HEK293 (cell line): ENCODE measurements around the gene SERINC2.

Experiments used
- KLF16 ChIP-seq: fragments of 450-650 bp; formaldehyde crosslinking; IDR thresholded peaks from 2 replicates; pipeline ENCODE4 v1.5.1; 2017; ENCODE audit warnings: missing biosample characterization, missing genetic modification characterization
- WT1 ChIP-seq: fragments of 450-650 bp; formaldehyde crosslinking; IDR thresholded peaks from 2 replicates; pipeline ENCODE4 v1.5.1; 2016; ENCODE audit warnings: missing biosample characterization, missing genetic modification characterization
- YY1 ChIP-seq: fragments of 450-650 bp; formaldehyde crosslinking; IDR thresholded peaks from 2 replicates; pipeline ENCODE4 v1.5.1; 2018; ENCODE audit warnings: missing biosample characterization, missing genetic modification characterization
- ZEB2 ChIP-seq: fragments of 450-650 bp; formaldehyde crosslinking; IDR thresholded peaks from 2 replicates; pipeline ENCODE4 v1.5.1; 2016; ENCODE audit warnings: missing biosample characterization, missing genetic modification characterization
- ZNF169 ChIP-seq: fragments of 450-650 bp; formaldehyde crosslinking; IDR thresholded peaks from 2 replicates; pipeline ENCODE4 v1.5.1; 2016; ENCODE audit warnings: missing biosample characterization, missing genetic modification characterization
- ZNF2 ChIP-seq: fragments of 450-650 bp; formaldehyde crosslinking; IDR thresholded peaks from 2 replicates; pipeline ENCODE4 v1.5.1; 2016; ENCODE audit warnings: missing biosample characterization, missing genetic modification characterization
- ZNF23 ChIP-seq: fragments of 450-650 bp; formaldehyde crosslinking; IDR thresholded peaks from 2 replicates; pipeline ENCODE4 v1.5.1; 2016; ENCODE audit warnings: missing biosample characterization, missing genetic modification characterization, borderline replicate concordance
- ZNF274 ChIP-seq, 2 experiments: fragments of 200-500 bp in 1 of 2; fragments of 450-650 bp in 1 of 2; sonication (Bioruptor generic) in 1 of 2; formaldehyde crosslinking in 1 of 2; IDR thresholded peaks; 2 replicates each; pipeline versions ENCODE4 v1.5.1 to v1.6.1; 2014 to 2016; ENCODE audit warnings: borderline replicate concordance in 1 of 2, inconsistent platforms in 1 of 2, low read length in 1 of 2, missing biosample characterization in 1 of 2, missing genetic modification characterization in 1 of 2
- ZNF302 ChIP-seq: fragments of 450-650 bp; formaldehyde crosslinking; IDR thresholded peaks from 2 replicates; pipeline ENCODE4 v1.5.1; 2016; ENCODE audit warnings: missing biosample characterization, missing genetic modification characterization, low read depth
- ZNF585B ChIP-seq: fragments of 450-650 bp; formaldehyde crosslinking; IDR thresholded peaks from 2 replicates; pipeline ENCODE4 v1.5.1; 2016; ENCODE audit warnings: missing biosample characterization, missing genetic modification characterization
- ZNF670 ChIP-seq: fragments of 450-650 bp; formaldehyde crosslinking; IDR thresholded peaks from 2 replicates; pipeline ENCODE4 v1.5.1; 2016; ENCODE audit warnings: missing biosample characterization, missing genetic modification characterization, low read depth
- ZNF785 ChIP-seq: fragments of 450-650 bp; formaldehyde crosslinking; IDR thresholded peaks from 2 replicates; pipeline ENCODE4 v1.5.1; 2016; ENCODE audit warnings: missing biosample characterization, missing genetic modification characterization
- ZNF843 ChIP-seq: fragments of 450-650 bp; formaldehyde crosslinking; IDR thresholded peaks from 2 replicates; pipeline ENCODE4 v1.5.1; 2016; ENCODE audit warnings: missing biosample characterization, missing genetic modification characterization
- TF ChIP-seq, protein P1 (sequence below): fragments of 450-650 bp; formaldehyde crosslinking; IDR thresholded peaks from 2 replicates; pipeline ENCODE4 v1.5.1; 2017; ENCODE audit warnings: missing biosample characterization, missing genetic modification characterization
- TF ChIP-seq, protein P2 (sequence below): fragments of 450-650 bp; formaldehyde crosslinking; IDR thresholded peaks from 2 replicates; pipeline ENCODE4 v1.5.1; 2016; ENCODE audit warnings: missing biosample characterization, missing genetic modification characterization
- TF ChIP-seq, protein P3 (sequence below): fragments of 450-650 bp; formaldehyde crosslinking; IDR thresholded peaks from 2 replicates; pipeline ENCODE4 v1.5.1; 2016; ENCODE audit warnings: missing biosample characterization, missing genetic modification characterization
- TF ChIP-seq, protein P4 (sequence below): fragments of 450-650 bp; formaldehyde crosslinking; IDR thresholded peaks from 2 replicates; pipeline ENCODE4 v1.5.1; 2016; ENCODE audit warnings: missing biosample characterization, missing genetic modification characterization, borderline replicate concordance
- TF ChIP-seq, protein P5 (sequence below): fragments of 450-650 bp; formaldehyde crosslinking; conservative IDR thresholded peaks from 2 replicates; pipeline ENCODE4 v1.5.1; 2016; ENCODE audit warnings: low read depth, missing biosample characterization, missing genetic modification characterization
- TF ChIP-seq, protein P6 (sequence below): fragments of 450-650 bp; formaldehyde crosslinking; optimal IDR thresholded peaks from 2 replicates; pipeline ENCODE3; 2016; ENCODE audit warnings: missing biosample characterization, mild to moderate bottlenecking, missing genetic modification characterization
- TF ChIP-seq, protein P7 (sequence below): fragments of 450-650 bp; formaldehyde crosslinking; IDR thresholded peaks from 2 replicates; pipeline ENCODE4 v1.5.1; 2017; ENCODE audit warnings: missing biosample characterization, mild to moderate bottlenecking, missing genetic modification characterization, moderate library complexity

Gene SERINC2

DNA sequence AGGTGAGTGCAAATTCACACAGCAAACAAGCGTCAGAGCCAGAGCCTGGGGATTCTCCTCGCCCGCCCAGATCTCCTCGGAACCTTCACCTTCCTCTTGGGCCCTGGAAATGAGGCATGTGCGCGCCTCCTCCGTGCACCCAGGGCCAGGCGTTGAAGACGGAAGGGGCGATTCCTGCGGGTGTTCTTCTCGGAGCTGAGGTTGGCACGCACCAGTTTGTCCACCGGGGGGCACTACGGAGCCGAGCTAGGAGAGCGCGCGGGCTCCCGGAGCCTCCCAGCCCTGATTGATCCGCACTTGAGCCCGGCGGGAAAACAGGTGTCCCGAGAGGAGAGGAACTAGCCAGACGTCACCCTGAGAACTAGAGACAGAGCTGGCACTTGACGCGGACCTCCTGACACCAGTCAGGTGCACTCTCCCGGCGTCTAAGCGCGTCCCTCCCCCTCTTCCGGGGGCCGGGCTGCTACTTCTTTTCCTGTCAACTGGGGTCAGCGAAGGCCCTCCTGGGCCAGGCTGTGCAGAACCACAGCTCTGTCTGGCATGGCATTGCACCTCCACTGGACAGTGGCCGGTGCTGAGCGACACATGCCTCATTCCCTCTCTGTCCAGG is 18.3 kb upstream of the SERINC2 start (continued):
- TF ChIP-seq, protein P1, sequence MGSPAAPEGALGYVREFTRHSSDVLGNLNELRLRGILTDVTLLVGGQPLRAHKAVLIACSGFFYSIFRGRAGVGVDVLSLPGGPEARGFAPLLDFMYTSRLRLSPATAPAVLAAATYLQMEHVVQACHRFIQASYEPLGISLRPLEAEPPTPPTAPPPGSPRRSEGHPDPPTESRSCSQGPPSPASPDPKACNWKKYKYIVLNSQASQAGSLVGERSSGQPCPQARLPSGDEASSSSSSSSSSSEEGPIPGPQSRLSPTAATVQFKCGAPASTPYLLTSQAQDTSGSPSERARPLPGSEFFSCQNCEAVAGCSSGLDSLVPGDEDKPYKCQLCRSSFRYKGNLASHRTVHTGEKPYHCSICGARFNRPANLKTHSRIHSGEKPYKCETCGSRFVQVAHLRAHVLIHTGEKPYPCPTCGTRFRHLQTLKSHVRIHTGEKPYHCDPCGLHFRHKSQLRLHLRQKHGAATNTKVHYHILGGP (tag by site-specific recombination) = no peak
- TF ChIP-seq ZNF670 (tag by site-specific recombination) (no peak), ZNF23 (tag by site-specific recombination) (no peak), ZNF843 (peak; percentile 32; the same call in 1 of the 2 replicates), ZNF302 (tag by site-specific recombination) (no peak), ZNF274 (IDR thresholded peaks at IDR 0.05; ENCODE audit: low read length) (no peak), ZNF274 (tag by site-specific recombination; IDR thresholded peaks at IDR 0.05; ENCODE audit: borderline replicate concordance) (no peak), ZEB2 (tag by site-specific recombination) (peak; percentile 65), ZNF2 (no peak), ZNF585B (no peak), YY1 (tag by site-specific recombination) (no peak), ZNF785 (tag by site-specific recombination) (no peak), WT1 (tag by site-specific recombination) (peak; percentile 41; the same call in 1 of the 2 replicates), KLF16 (0 out of 2 replicates have a peak, but pooled peaks have one; percentile 14), ZNF169 (tag by site-specific recombination) (no peak)
- TF ChIP-seq, protein P2, sequence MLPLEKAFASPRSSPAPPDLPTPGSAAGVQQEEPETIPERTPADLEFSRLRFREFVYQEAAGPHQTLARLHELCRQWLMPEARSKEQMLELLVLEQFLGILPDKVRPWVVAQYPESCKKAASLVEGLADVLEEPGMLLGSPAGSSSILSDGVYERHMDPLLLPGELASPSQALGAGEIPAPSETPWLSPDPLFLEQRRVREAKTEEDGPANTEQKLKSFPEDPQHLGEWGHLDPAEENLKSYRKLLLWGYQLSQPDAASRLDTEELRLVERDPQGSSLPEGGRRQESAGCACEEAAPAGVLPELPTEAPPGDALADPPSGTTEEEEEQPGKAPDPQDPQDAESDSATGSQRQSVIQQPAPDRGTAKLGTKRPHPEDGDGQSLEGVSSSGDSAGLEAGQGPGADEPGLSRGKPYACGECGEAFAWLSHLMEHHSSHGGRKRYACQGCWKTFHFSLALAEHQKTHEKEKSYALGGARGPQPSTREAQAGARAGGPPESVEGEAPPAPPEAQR (tag by site-specific recombination) = no peak
- TF ChIP-seq, protein P3, sequence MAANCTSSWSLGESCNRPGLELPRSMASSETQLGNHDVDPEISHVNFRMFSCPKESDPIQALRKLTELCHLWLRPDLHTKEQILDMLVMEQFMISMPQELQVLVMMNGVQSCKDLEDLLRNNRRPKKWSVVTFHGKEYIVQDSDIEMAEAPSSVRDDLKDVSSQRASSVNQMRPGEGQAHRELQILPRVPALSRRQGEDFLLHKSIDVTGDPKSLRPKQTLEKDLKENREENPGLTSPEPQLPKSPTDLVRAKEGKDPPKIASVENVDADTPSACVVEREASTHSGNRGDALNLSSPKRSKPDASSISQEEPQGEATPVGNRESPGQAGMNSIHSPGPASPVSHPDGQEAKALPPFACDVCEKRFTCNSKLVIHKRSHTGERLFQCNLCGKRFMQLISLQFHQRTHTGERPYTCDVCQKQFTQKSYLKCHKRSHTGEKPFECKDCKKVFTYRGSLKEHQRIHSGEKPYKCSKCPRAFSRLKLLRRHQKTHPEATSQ (tag by site-specific recombination) = no peak
- TF ChIP-seq, protein P4, sequence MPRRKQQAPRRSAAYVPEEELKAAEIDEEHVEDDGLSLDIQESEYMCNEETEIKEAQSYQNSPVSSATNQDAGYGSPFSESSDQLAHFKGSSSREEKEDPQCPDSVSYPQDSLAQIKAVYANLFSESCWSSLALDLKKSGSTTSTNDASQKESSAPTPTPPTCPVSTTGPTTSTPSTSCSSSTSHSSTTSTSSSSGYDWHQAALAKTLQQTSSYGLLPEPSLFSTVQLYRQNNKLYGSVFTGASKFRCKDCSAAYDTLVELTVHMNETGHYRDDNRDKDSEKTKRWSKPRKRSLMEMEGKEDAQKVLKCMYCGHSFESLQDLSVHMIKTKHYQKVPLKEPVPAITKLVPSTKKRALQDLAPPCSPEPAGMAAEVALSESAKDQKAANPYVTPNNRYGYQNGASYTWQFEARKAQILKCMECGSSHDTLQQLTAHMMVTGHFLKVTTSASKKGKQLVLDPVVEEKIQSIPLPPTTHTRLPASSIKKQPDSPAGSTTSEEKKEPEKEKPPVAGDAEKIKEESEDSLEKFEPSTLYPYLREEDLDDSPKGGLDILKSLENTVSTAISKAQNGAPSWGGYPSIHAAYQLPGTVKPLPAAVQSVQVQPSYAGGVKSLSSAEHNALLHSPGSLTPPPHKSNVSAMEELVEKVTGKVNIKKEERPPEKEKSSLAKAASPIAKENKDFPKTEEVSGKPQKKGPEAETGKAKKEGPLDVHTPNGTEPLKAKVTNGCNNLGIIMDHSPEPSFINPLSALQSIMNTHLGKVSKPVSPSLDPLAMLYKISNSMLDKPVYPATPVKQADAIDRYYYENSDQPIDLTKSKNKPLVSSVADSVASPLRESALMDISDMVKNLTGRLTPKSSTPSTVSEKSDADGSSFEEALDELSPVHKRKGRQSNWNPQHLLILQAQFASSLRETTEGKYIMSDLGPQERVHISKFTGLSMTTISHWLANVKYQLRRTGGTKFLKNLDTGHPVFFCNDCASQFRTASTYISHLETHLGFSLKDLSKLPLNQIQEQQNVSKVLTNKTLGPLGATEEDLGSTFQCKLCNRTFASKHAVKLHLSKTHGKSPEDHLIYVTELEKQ (tag by site-specific recombination) = peak; percentile 46; the same call in 1 of the 2 replicates
- TF ChIP-seq, protein P5, sequence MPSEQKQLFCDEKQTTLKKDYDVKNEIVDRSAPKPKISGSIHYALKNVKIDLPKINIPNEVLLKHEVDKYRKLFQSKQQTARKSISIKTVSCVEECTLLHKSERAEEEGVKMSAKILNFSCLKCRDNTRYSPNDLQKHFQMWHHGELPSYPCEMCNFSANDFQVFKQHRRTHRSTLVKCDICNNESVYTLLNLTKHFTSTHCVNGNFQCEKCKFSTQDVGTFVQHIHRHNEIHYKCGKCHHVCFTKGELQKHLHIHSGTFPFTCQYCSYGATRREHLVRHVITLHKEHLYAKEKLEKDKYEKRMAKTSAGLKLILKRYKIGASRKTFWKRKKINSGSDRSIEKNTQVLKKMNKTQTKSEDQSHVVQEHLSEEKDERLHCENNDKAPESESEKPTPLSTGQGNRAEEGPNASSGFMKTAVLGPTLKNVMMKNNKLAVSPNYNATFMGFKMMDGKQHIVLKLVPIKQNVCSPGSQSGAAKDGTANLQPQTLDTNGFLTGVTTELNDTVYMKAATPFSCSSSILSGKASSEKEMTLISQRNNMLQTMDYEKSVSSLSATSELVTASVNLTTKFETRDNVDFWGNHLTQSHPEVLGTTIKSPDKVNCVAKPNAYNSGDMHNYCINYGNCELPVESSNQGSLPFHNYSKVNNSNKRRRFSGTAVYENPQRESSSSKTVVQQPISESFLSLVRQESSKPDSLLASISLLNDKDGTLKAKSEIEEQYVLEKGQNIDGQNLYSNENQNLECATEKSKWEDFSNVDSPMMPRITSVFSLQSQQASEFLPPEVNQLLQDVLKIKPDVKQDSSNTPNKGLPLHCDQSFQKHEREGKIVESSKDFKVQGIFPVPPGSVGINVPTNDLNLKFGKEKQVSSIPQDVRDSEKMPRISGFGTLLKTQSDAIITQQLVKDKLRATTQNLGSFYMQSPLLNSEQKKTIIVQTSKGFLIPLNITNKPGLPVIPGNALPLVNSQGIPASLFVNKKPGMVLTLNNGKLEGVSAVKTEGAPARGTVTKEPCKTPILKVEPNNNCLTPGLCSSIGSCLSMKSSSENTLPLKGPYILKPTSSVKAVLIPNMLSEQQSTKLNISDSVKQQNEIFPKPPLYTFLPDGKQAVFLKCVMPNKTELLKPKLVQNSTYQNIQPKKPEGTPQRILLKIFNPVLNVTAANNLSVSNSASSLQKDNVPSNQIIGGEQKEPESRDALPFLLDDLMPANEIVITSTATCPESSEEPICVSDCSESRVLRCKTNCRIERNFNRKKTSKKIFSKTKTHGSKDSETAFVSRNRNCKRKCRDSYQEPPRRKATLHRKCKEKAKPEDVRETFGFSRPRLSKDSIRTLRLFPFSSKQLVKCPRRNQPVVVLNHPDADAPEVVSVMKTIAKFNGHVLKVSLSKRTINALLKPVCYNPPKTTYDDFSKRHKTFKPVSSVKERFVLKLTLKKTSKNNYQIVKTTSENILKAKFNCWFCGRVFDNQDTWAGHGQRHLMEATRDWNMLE = no peak
- TF ChIP-seq, protein P6, sequence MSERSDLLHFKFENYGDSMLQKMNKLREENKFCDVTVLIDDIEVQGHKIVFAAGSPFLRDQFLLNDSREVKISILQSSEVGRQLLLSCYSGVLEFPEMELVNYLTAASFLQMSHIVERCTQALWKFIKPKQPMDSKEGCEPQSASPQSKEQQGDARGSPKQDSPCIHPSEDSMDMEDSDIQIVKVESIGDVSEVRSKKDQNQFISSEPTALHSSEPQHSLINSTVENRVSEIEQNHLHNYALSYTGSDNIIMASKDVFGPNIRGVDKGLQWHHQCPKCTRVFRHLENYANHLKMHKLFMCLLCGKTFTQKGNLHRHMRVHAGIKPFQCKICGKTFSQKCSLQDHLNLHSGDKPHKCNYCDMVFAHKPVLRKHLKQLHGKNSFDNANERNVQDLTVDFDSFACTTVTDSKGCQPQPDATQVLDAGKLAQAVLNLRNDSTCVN (tag by site-specific recombination) = peak; percentile 80
- TF ChIP-seq, protein P7, sequence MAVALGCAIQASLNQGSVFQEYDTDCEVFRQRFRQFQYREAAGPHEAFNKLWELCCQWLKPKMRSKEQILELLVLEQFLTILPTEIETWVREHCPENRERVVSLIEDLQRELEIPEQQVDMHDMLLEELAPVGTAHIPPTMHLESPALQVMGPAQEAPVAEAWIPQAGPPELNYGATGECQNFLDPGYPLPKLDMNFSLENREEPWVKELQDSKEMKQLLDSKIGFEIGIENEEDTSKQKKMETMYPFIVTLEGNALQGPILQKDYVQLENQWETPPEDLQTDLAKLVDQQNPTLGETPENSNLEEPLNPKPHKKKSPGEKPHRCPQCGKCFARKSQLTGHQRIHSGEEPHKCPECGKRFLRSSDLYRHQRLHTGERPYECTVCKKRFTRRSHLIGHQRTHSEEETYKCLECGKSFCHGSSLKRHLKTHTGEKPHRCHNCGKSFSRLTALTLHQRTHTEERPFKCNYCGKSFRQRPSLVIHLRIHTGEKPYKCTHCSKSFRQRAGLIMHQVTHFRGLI = no peak
